ENCODE data around the gene EXOC4. TPM values are rescaled to one million over a fixed set of nuclear protein-coding genes. Genes with fewer than 3 reads are reported as not detected.
"Not testable (repeated sequence)": the region's sequence is repeated elsewhere in the genome, so short reads cannot be mapped to it uniquely, and the experiment has no call there.

Gene EXOC4
- polyA plus RNA-seq, 1 experiment: 45.9 TPM

DNA sequence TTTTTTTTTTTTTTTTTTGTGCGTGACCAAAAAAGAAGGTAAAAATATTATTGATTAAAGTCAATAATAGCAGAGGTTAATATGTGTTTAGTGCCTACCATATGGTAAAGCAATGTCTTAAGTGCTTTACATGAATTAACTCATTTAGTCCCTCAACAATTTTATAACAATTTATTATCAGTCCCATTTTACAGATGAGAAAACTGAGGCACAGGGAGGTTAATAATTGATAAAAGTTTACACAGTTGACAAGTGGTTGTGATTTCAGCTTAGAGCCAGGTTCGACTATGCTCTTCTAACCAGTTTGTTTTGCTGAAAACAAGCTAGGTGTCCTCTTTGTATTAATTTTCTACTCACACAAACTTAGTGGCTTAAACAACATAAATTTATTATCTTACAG is 67.0 kb downstream of the EXOC4 start:
- Histone ChIP-seq H3K4me3 (ENCODE audit: low read depth, low read length) (no peak overlapping the region), H3K27me3 (ENCODE audit: control insufficient read depth, insufficient read depth, low read length) (no peaks in the 10 kb centered on the region), H3K36me3 (ENCODE audit: control insufficient read depth, insufficient read depth, low read length) (no peaks in the 10 kb centered on the region; the same call in 1 of the 2 replicates)
- TF ChIP-seq CTCF (IDR thresholded peaks at IDR 0.05; ENCODE audit: insufficient read depth, low read depth, low read length): no peak
- POLR2A ChIA-PET: no interaction called here
- no peak for DNase-seq (ENCODE audit: low read depth)
- CTCF ChIA-PET: interaction anchor here (1.3 kb wide), 1 partner anchor 9 kb away, joined by 4 read pairs; no protein-coding TSS in a partner anchor

DNA sequence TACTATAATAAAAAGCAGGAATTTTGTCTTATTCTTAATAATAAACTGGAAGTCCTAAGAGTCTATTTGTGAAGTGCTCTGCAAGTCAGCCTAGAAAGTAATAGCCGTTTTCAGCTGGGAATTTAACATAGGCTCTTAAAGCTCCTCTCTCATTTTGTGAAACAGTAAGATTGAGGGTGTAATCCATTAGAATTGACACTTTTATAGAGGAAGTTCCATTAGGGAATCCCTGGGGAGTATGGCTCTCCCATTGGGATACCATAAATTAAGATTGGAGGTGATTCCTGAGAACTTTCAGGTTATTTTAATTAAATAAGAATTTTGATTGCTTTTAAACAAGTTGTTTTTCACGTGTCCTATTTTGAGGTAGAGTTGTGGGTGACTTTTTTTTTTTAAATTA is 68.0 kb downstream of the EXOC4 start:
- CTCF ChIA-PET: no interaction called here

GRCh38 chr7:133321366-133321765 is 68.5 kb downstream of the EXOC4 start:
- H3K36me3 ChIP-seq (ENCODE audit: control insufficient read depth, insufficient read depth, low read length); CTCF ChIA-PET; POLR2A ChIA-PET; H3K4me3 ChIP-seq (ENCODE audit: low read depth, low read length); DNase-seq (ENCODE audit: low read depth); H3K27me3 ChIP-seq (ENCODE audit: control insufficient read depth, insufficient read depth, low read length): not testable (repeated sequence)

More for the DNA sequence above, 68.0 kb downstream of the EXOC4 start:
- DNase-seq (ENCODE audit: low read depth): no peak
- no peaks in the 10 kb centered on the region; the same call in 1 of the 2 replicates for H3K36me3 ChIP-seq (ENCODE audit: control insufficient read depth, insufficient read depth, low read length)
- H3K27me3 ChIP-seq (ENCODE audit: control insufficient read depth, insufficient read depth, low read length): no peaks in the 10 kb centered on the region
- POLR2A ChIA-PET: no interaction called here
- H3K4me3 ChIP-seq (ENCODE audit: low read depth, low read length): no peak overlapping the region
- no peak for TF ChIP-seq CTCF (IDR thresholded peaks at IDR 0.05; ENCODE audit: insufficient read depth, low read depth, low read length)

DNA sequence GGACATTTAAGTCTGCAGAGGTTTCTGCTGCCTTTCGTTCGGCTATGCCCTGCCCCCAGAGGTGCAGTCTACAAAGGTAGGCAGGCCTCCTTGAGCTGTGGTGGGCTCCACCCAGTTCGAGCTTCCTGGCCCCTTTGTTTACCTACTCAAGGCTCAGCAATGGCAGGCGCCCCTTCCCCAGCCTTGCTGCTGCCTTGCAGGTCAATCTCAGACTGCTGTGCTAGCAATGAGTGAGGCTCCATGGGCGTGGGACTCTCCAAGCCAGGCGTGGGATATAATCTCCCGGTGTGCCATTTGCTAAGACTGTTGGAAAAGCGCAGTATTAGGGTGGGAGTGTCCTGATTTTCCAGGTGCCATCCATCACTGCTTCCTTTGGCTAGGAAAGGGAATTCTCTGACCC is 73.9 kb downstream of the EXOC4 start:
- CTCF ChIA-PET, POLR2A ChIA-PET: not testable (repeated sequence)

GRCh38 chr7:133328021-133328420 is 75.1 kb downstream of the EXOC4 start:
- POLR2A ChIA-PET; DNase-seq (ENCODE audit: low read depth); H3K27me3 ChIP-seq (ENCODE audit: control insufficient read depth, insufficient read depth, low read length); CTCF ChIA-PET; H3K4me3 ChIP-seq (ENCODE audit: low read depth, low read length); H3K36me3 ChIP-seq (ENCODE audit: control insufficient read depth, insufficient read depth, low read length): not testable (repeated sequence)

More for the DNA sequence above, 73.9 kb downstream of the EXOC4 start:
- not testable (repeated sequence) for H3K36me3 ChIP-seq (ENCODE audit: control insufficient read depth, insufficient read depth, low read length); DNase-seq (ENCODE audit: low read depth); H3K27me3 ChIP-seq (ENCODE audit: control insufficient read depth, insufficient read depth, low read length); H3K4me3 ChIP-seq (ENCODE audit: low read depth, low read length)

DNA sequence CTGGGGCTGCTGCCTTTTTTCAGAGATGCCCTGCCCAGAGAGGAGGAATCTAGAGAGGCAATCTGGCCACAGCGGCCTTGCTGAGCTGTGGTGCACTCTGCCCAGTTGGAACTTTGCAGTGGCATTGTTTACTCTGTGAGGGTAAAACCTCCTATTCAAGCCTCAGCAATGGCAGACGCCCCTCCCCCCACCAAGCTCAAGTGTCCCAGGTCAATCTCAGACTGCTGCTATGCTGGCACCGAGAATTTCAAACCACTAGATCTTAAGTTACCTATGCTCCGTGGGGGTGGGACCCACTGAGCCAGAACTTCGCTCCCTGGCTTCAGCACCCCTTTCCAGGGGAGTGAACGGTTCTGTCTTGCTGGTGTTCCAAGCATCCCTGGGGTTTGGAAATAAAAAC is 77.2 kb downstream of the EXOC4 start:
- POLR2A ChIA-PET: no interaction called here
- CTCF ChIA-PET: interaction anchor here (0.9 to 1.2 kb wide), 2 partner anchors 12 to 73 kb away, joined by 3 to 4 read pairs; no protein-coding TSS in a partner anchor

More for the DNA sequence above, 77.2 kb downstream of the EXOC4 start:
- Histone ChIP-seq H3K27me3 (ENCODE audit: control insufficient read depth, insufficient read depth, low read length) (no peaks in the 10 kb centered on the region), H3K36me3 (ENCODE audit: control insufficient read depth, insufficient read depth, low read length) (no peaks in the 10 kb centered on the region), H3K4me3 (ENCODE audit: low read depth, low read length) (no peak overlapping the region)
- no peak for DNase-seq (ENCODE audit: low read depth)
- TF ChIP-seq CTCF (IDR thresholded peaks at IDR 0.05; ENCODE audit: insufficient read depth, low read depth, low read length): no peak
